ENCODE data around the gene LAMB3. TPM values are rescaled to one million over a fixed set of nuclear protein-coding genes. Genes with fewer than 3 reads are reported as not detected.

Gene LAMB3
- total and polyA plus RNA-seq, 10 of the 15 experiments (the other 5 are each of a cell fraction or from before 2014, with no cell fraction given) = 0.04 to 1.8 (median 0.10) TPM; not detected in 1

DNA sequence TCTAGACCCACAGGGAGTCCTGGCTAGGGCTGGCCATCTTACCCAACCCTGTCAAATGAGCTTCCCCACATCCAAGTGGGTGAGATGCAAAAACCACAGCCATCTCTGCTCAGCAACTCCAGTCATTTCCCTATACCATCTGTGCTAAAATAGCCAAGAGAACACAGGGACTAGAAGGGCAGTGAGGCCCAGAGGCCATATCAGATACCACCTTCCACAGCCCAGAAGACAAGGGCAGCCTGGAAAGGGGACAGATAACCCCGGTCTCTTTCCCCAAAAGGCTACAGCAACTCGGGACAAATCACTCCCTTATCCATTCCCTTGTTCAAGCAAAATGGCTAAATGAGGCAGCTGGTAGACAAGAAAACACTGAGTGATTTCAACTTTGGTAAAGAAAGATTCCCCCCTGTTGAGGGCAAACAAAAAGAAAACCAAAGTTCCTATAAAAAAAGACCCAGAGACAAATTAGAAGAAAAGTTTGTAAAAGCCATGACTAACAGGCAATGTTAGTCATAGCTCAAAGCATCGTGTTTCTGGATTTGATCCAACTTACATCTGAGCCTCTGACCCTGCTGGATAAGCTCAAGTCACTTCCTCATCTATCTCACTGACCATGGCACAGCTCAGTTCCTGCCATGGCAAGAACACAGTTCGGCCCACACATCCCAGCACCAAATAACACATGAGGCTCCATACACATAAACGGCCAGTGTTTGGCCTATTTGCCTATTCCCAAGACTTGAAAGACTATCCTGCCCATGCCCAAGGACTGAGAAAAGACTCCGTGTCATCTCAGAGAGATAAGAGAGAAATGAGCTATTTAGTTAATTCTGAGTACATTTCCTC is 3.1 kb downstream of the LAMB3 start:
- Histone ChIP-seq H3K9ac (ENCODE audit: control insufficient read depth, insufficient read depth, low read length) (no peak overlapping the region), H3K27ac (ENCODE audit: control insufficient read depth, insufficient read depth) (no peak overlapping the region), H3K36me3 (ENCODE audit: control insufficient read depth in 2 of 2, insufficient read depth in 2 of 2, low read length in 1 of 2) (no peaks in the 10 kb centered on the region), H3K9me3 (replicated peaks; ENCODE audit: control insufficient read depth, insufficient read depth, low read length) (no peaks in the 10 kb centered on the region), H3K79me2 (ENCODE audit: control insufficient read depth, insufficient read depth, low read length) (no peaks in the 10 kb centered on the region), H3K4me1 (ENCODE audit: control insufficient read depth, insufficient read depth, low read length) (peaks cover 20% of the 10 kb centered on the region), H2AFZ (ENCODE audit: control insufficient read depth, low read depth, low read length) (no peak overlapping the region), H4K20me1 (ENCODE audit: control insufficient read depth, insufficient read depth) (no peaks in the 10 kb centered on the region), H3K4me3 (no peak overlapping the region), H3K27me3 (replicated peaks in 1 of 2; ENCODE audit: control insufficient read depth in 2 of 2, insufficient read depth in 2 of 2, low read length in 1 of 2) (no peaks in the 10 kb centered on the region), H3K4me2 (ENCODE audit: control insufficient read depth, insufficient read depth) (no peak overlapping the region)
- no peak for ATAC-seq
- TF ChIP-seq SPI1 (IDR thresholded peaks at IDR 0.05; ENCODE audit: borderline replicate concordance, insufficient read depth, low read depth, low read length) (peak; percentile 32; the same call in 1 of the 2 replicates), CBFB (IDR thresholded peaks at IDR 0.05; ENCODE audit: low read depth) (no peak)
- in situ Hi-C loops (cut with MboI) (no loop called here), intact Hi-C loops (cut with micrococcal nuclease; ENCODE audit: unreplicated experiment) (loop anchor here (5.0 kb wide), 1 partner anchor 38 kb away; no protein-coding TSS in a partner anchor)
- SMC1A ChIA-PET (ENCODE audit: uncharacterized antibody, unreplicated experiment) = interaction anchor here (0.6 to 17.6 kb wide), 14 partner anchors 7 to 99 kb away, joined by 3 to 261 read pairs (median 4); partner anchors contain the start of gene G0S2
- DNase-seq (ENCODE audit: low read depth, low spot score) = no peak
- POLR2A ChIA-PET = interaction anchor here (0.9 to 7.6 kb wide), 6 partner anchors 11 to 99 kb away, joined by 3 to 95 read pairs (median 4); partner anchors contain the start of gene G0S2
- 28% methylated on average over 6 of the region's 6 CpGs for WGBS (ENCODE audit: insufficient coverage, insufficient replicate concordance, low lambda C conversion rate, missing lambda C conversion rate)
- no TSS peak for BruUV-seq (replicated peaks)
- FAIRE-seq = peak; percentile 79
- CTCF ChIA-PET = interaction anchor here (0.7 to 3.3 kb wide), 12 partner anchors 9 to 100 kb away, joined by 3 to 15 read pairs (median 4); partner anchors contain the start of gene G0S2
- RAD21 ChIA-PET (ENCODE audit: unreplicated experiment) = interaction anchor here (0.7 to 15.7 kb wide), 11 partner anchors 17 to 101 kb away, joined by 3 to 195 read pairs (median 4); partner anchors contain the start of gene G0S2

DNA sequence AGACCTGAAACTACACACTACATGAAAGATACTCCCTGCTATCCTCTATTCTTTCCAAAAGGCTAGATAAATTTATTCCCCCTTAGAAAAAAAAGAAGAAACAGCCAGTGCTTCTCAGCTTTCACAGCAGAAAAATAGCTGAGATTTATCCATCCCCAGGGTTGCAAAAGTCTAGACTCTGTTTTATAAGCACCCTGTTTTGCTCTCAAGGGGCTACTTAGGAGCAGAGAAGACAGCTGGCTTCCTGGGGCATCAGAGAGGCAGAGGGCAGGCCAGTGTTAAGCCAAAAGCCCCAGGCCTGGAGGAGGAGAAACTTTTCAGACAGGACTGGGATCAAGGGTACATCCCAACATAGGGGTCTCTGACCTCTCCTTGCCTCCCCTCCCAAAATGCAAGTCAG is 3.9 kb downstream of the LAMB3 start:
- ChIA-PET SMC1A (ENCODE audit: uncharacterized antibody, unreplicated experiment) (interaction anchor here (0.9 to 17.6 kb wide), 7 partner anchors 9 to 100 kb away, joined by 3 to 261 read pairs (median 8); partner anchors contain the start of gene G0S2), RAD21 (ENCODE audit: unreplicated experiment) (interaction anchor here (0.7 to 15.7 kb wide), 5 partner anchors 17 to 102 kb away, joined by 3 to 195 read pairs (median 4); partner anchors contain the start of gene G0S2), CTCF (interaction anchor here (0.8 to 3.3 kb wide), 5 partner anchors 10 to 100 kb away, joined by 3 to 14 read pairs (median 6); no protein-coding TSS in a partner anchor), POLR2A (interaction anchor here (1.7 to 3.0 kb wide), 2 partner anchors 12 to 31 kb away, joined by 3 to 12 read pairs; no protein-coding TSS in a partner anchor)
- in situ Hi-C loops (cut with MboI) (no loop called here), intact Hi-C loops (cut with micrococcal nuclease; ENCODE audit: unreplicated experiment) (loop anchor here (5.0 kb wide), 1 partner anchor 39 kb away; no protein-coding TSS in a partner anchor)
- no peaks in the 10 kb centered on the region for H3K79me2 ChIP-seq (ENCODE audit: control insufficient read depth, insufficient read depth, low read length)
- H3K27ac ChIP-seq (ENCODE audit: control insufficient read depth, insufficient read depth) = no peak overlapping the region
- H3K9ac ChIP-seq (ENCODE audit: control insufficient read depth, insufficient read depth, low read length) = no peak overlapping the region
- no peak for ATAC-seq
- no peaks in the 10 kb centered on the region; a peak in 1 of 4 replicates for H3K27me3 ChIP-seq (replicated peaks in 1 of 2; ENCODE audit: control insufficient read depth in 2 of 2, insufficient read depth in 2 of 2, low read length in 1 of 2)
- BruUV-seq (replicated peaks) = no TSS peak
- no peak overlapping the region for H3K4me2 ChIP-seq (ENCODE audit: control insufficient read depth, insufficient read depth)
- no peaks in the 10 kb centered on the region for H3K36me3 ChIP-seq (ENCODE audit: control insufficient read depth in 2 of 2, insufficient read depth in 2 of 2, low read length in 1 of 2)
- no peaks in the 10 kb centered on the region for H4K20me1 ChIP-seq (ENCODE audit: control insufficient read depth, insufficient read depth)
- H3K4me3 ChIP-seq = no peak overlapping the region
- H3K9me3 ChIP-seq (replicated peaks; ENCODE audit: control insufficient read depth, insufficient read depth, low read length) = no peaks in the 10 kb centered on the region
- no peak for DNase-seq (ENCODE audit: low read depth, low spot score)
- FAIRE-seq = no peak
- peaks cover 12% of the 10 kb centered on the region for H3K4me1 ChIP-seq (ENCODE audit: control insufficient read depth, insufficient read depth, low read length)
- H2AFZ ChIP-seq (ENCODE audit: control insufficient read depth, low read depth, low read length) = no peak overlapping the region
- no peak for TF ChIP-seq SRF (IDR thresholded peaks at IDR 0.05; ENCODE audit: low read depth in 2 of 2, low read length in 2 of 2)
- TF ChIP-seq ESRRA (IDR thresholded peaks at IDR 0.05; ENCODE audit: low read length) = no peak
- TF ChIP-seq POLR2AphosphoS2 (IDR thresholded peaks at IDR 0.05; ENCODE audit: low read depth, low read length) = no peak
- no peak for TF ChIP-seq ZNF592 (IDR thresholded peaks at IDR 0.05)
- no peak for TF ChIP-seq SREBF2 (IDR thresholded peaks at IDR 0.05; ENCODE audit: low read length)
- no peak for TF ChIP-seq MXI1 (IDR thresholded peaks at IDR 0.05; ENCODE audit: low read depth, low read length)
